SK-N-SH (cell line): ENCODE results near the gene KLK14. TPM values are rescaled to one million over a fixed set of nuclear protein-coding genes. Genes with fewer than 3 reads are reported as not detected.

Experiments
- CTCF ChIA-PET: fragments of 300-600, 350-600 bp; formaldehyde crosslinking; extraction: SDS; loops from one replicate; lab custom pipeline; 2021; lab: Yijun Ruan, JAX
- POLR2A ChIA-PET: fragments of 350-600 bp; sonication (Branson Sonifier 250); formaldehyde crosslinking; extraction: SDS; loops from one replicate; lab custom pipeline; 2020; ENCODE audit warnings: antibody characterized with exemption, inconsistent platforms; lab: Yijun Ruan, JAX
- DNase-seq: peaks from one replicate; pipeline ENCODE4 v3.0.0; 2012
- H2AFZ ChIP-seq: fragments of 200-600 bp; sonication (generic); 2 replicates; pipeline ENCODE4 v1.8.1; 2016; ENCODE audit warnings: antibody characterized with exemption, mild to moderate bottlenecking, low read depth
- H3F3A ChIP-seq: fragments of 200-600 bp; sonication (generic); replicated peaks from 2 replicates; pipeline ENCODE3; 2016; ENCODE audit warnings: antibody characterized with exemption, mild to moderate bottlenecking; ENCODE audit not compliant: insufficient read depth
- H3K27ac ChIP-seq, 2 experiments: fragments of 200-500 bp in 1 of 2; fragments of 200-600 bp in 1 of 2; sonication (Bioruptor generic) in 1 of 2; sonication (generic), shearing (Covaris generic) in 1 of 2; 2 replicates each; pipeline versions ENCODE4 v1.5.1 to v1.6.1; 2014 to 2016; ENCODE audit warnings: low read depth in 2 of 2, inconsistent platforms in 1 of 2, low read length in 1 of 2, mild to moderate bottlenecking in 1 of 2, mixed read lengths in 1 of 2
- H3K27me3 ChIP-seq: fragments of 200-600 bp; sonication (generic), shearing (Covaris generic); 2 replicates; pipeline ENCODE4 v1.6.1; 2016; ENCODE audit warnings: mixed run types; ENCODE audit not compliant: insufficient read depth
- H3K36me3 ChIP-seq, 2 experiments: fragments of 200-500 bp in 1 of 2; fragments of 200-600 bp in 1 of 2; sonication (Bioruptor generic) in 1 of 2; sonication (generic) in 1 of 2; replicated peaks in 1 of 2; 2 replicates each; pipeline versions ENCODE3 to v1.5.1; 2014 to 2016; ENCODE audit warnings: low read length in 1 of 2, mild to moderate bottlenecking in 1 of 2; ENCODE audit not compliant: insufficient read depth in 2 of 2, control insufficient read depth in 1 of 2
- H3K4me1 ChIP-seq, 2 experiments: fragments of 200-500 bp in 1 of 2; fragments of 200-600 bp in 1 of 2; sonication (Bioruptor generic) in 1 of 2; sonication (generic), shearing (Covaris generic) in 1 of 2; 2 replicates each; pipeline versions ENCODE4 v1.5.1 to v1.6.1; 2014 to 2016; ENCODE audit warnings: low read depth in 1 of 2, low read length in 1 of 2, mixed run types in 1 of 2; ENCODE audit not compliant: insufficient read depth in 2 of 2, control insufficient read depth in 1 of 2
- H3K4me2 ChIP-seq: fragments of 200-600 bp; sonication (generic), shearing (Covaris generic); 2 replicates; pipeline ENCODE4 v1.6.1; 2017; ENCODE audit warnings: mixed run types
- H3K4me3 ChIP-seq, 2 experiments: fragments of 200-500 bp in 1 of 2; fragments of 200-600 bp in 1 of 2; sonication (Bioruptor generic) in 1 of 2; sonication (generic), shearing (Covaris generic) in 1 of 2; 2 replicates each; pipeline versions ENCODE4 v1.5.1 to v1.8.1; 2014 to 2016; ENCODE audit warnings: low read depth in 2 of 2, inconsistent platforms in 1 of 2, low read length in 1 of 2, mild to moderate bottlenecking in 1 of 2, mixed read lengths in 1 of 2, moderate library complexity in 1 of 2
- H3K79me2 ChIP-seq: fragments of 200-600 bp; sonication (generic); 2 replicates; pipeline ENCODE4 v1.8.1; 2017; ENCODE audit warnings: mild to moderate bottlenecking; ENCODE audit not compliant: insufficient read depth
- H3K9ac ChIP-seq: fragments of 200-600 bp; sonication (generic); 2 replicates; pipeline ENCODE4 v1.6.1; 2017; ENCODE audit warnings: mixed run types
- H3K9me2 ChIP-seq: fragments of 200-600 bp; sonication (generic); 2 replicates; pipeline ENCODE4 v1.6.1; 2017; ENCODE audit warnings: mixed run types
- H3K9me3 ChIP-seq: fragments of 200-600 bp; sonication (generic); 2 replicates; pipeline ENCODE4 v1.6.1; 2017; ENCODE audit warnings: mixed run types, mild to moderate bottlenecking, moderate library complexity
- H4K20me1 ChIP-seq: fragments of 200-600 bp; sonication (generic); 2 replicates; pipeline ENCODE4 v1.6.1; 2017; ENCODE audit warnings: mild to moderate bottlenecking, mixed run types; ENCODE audit not compliant: insufficient read depth
- CHD2 ChIP-seq: fragments of 150-350 bp; IDR thresholded peaks from 2 replicates; pipeline ENCODE4 v1.6.1; 2018; ENCODE audit warnings: low read length; ENCODE audit not compliant: partially characterized antibody
- CTCF ChIP-seq: fragments of 200-600 bp; sonication (generic); IDR thresholded peaks from 2 replicates; pipeline ENCODE4 v1.6.1; 2017; ENCODE audit warnings: antibody characterized with exemption, mild to moderate bottlenecking, moderate library complexity
- ELF1 ChIP-seq: IDR thresholded peaks from 2 replicates; pipeline ENCODE4 v1.4.0; 2012
- EZH2phosphoT487 ChIP-seq: fragments of 200-600 bp; sonication (generic); IDR thresholded peaks from 2 replicates; pipeline ENCODE4 v1.6.1; 2017; ENCODE audit warnings: low read depth, mixed run types, mild to moderate bottlenecking, antibody characterized with exemption, moderate library complexity, borderline replicate concordance
- FOXJ3 ChIP-seq: sonication (generic); formaldehyde crosslinking; IDR thresholded peaks from 2 replicates; pipeline ENCODE4 v1.5.1; 2020; ENCODE audit warnings: mild to moderate bottlenecking, missing genetic modification reagents
- GABPA ChIP-seq: IDR thresholded peaks from 2 replicates; pipeline ENCODE4 v1.4.0; 2012; ENCODE audit warnings: low read depth, mild to moderate bottlenecking
- GATA2 ChIP-seq: sonication (generic); formaldehyde crosslinking; IDR thresholded peaks from 2 replicates; pipeline ENCODE4 v1.5.0; 2020; ENCODE audit warnings: mild to moderate bottlenecking, missing genetic modification reagents
- JUND ChIP-seq: IDR thresholded peaks from 2 replicates; pipeline ENCODE4 v1.4.0; 2012
- MEF2A ChIP-seq: IDR thresholded peaks from 2 replicates; pipeline ENCODE4 v1.4.0; 2012; ENCODE audit warnings: low read depth, borderline replicate concordance
- NRF1 ChIP-seq: IDR thresholded peaks from 2 replicates; pipeline ENCODE4 v1.6.1; 2012; ENCODE audit warnings: low read depth, mild to moderate bottlenecking, low read length
- POLR2AphosphoS5 ChIP-seq: IDR thresholded peaks from 2 replicates; pipeline ENCODE4 v1.6.1; 2012; ENCODE audit warnings: low read depth, low read length
- RCOR1 ChIP-seq: fragments of 150-350 bp; IDR thresholded peaks from 2 replicates; pipeline ENCODE4 v1.6.1; 2017; ENCODE audit warnings: antibody characterized with exemption, low read length
- RFX5 ChIP-seq: IDR thresholded peaks from 2 replicates; pipeline ENCODE4 v1.6.1; 2012; ENCODE audit warnings: mild to moderate bottlenecking, improper control_type of control experiment, low read length
- RXRA ChIP-seq: IDR thresholded peaks from 2 replicates; pipeline ENCODE4 v1.4.0; 2012; ENCODE audit warnings: low read depth, mild to moderate bottlenecking, borderline replicate concordance
- SIN3A ChIP-seq: IDR thresholded peaks from 2 replicates; pipeline ENCODE4 v1.6.1; 2012; ENCODE audit warnings: low read depth, mild to moderate bottlenecking, low read length, moderate library complexity, borderline replicate concordance
- SMC3 ChIP-seq: IDR thresholded peaks from 2 replicates; pipeline ENCODE4 v1.6.1; 2012; ENCODE audit warnings: low read depth, low read length, improper control_type of control experiment
- TCF12 ChIP-seq: IDR thresholded peaks from 2 replicates; pipeline ENCODE4 v1.4.0; 2012
- USF1 ChIP-seq: IDR thresholded peaks from 2 replicates; pipeline ENCODE4 v1.4.0; 2012; ENCODE audit warnings: low read depth, borderline replicate concordance
- USF2 ChIP-seq: fragments of 150-350 bp; IDR thresholded peaks from 2 replicates; pipeline ENCODE4 v1.6.1; 2017; ENCODE audit warnings: antibody characterized with exemption, low read length, low read depth, borderline replicate concordance
- YY1 ChIP-seq: IDR thresholded peaks from 2 replicates; pipeline ENCODE4 v1.4.0; 2012; ENCODE audit warnings: low read depth, mild to moderate bottlenecking
- WGBS: methylation state at CpG from one replicate; pipeline ENCODE4 v1.1.6; 2017; ENCODE audit warnings: low lambda C conversion rate; 5-methylcytosine and 5-hydroxymethylcytosine counted together
- polyA plus RNA-seq, 3 experiments: library from polyadenylated mRNA; depleted of rRNA; stranded (reverse); fragments of >200 nt; gene quantifications; 2 replicates each; pipeline ENCODE4 v1.2.3, GENCODE V29; 2012

KLK14 gene
- polyA plus RNA-seq, 1 of the 3 experiments (the other 2 are of a cell fraction) = 0.26 TPM

GRCh38 chr19:51065221-51065960 is 17.3 kb downstream of the KLK14 start:
- Histone ChIP-seq H3K4me3 (no peak overlapping the region), H3K4me2 (no peak overlapping the region), H3F3A (no peaks in the 10 kb centered on the region), H4K20me1 (no peaks in the 10 kb centered on the region), H3K27ac (no peak overlapping the region), H3K4me1 (no peaks in the 10 kb centered on the region), H3K27me3 (peaks cover 65% of the 10 kb centered on the region; the same call in 1 of the 2 replicates), H3K9ac (no peak overlapping the region), H2AFZ (no peak overlapping the region), H3K9me3 (no peaks in the 10 kb centered on the region), H3K9me2 (no peaks in the 10 kb centered on the region), H3K36me3 (no peaks in the 10 kb centered on the region), H3K79me2 (no peaks in the 10 kb centered on the region)
- ChIA-PET CTCF (interaction anchor here (1.0 kb wide), 1 partner anchor 11 kb away, joined by 4 read pairs; no protein-coding TSS in a partner anchor), POLR2A (no interaction called here)
- 17% methylated on average over 19 of the region's 25 CpGs for WGBS
- no peak for DNase-seq
- TF ChIP-seq EZH2phosphoT487 (no peak), CHD2 (no peak), SIN3A (no peak), FOXJ3 (CRISPR knock-in tag) (no peak), TCF12 (no peak), GATA2 (no peak), POLR2AphosphoS5 (no peak), RFX5 (no peak), CTCF (no peak), USF1 (no peak), USF2 (no peak), ELF1 (no peak), NRF1 (no peak), RXRA (no peak), YY1 (no peak), MEF2A (no peak), JUND (no peak), SMC3 (no peak), GABPA (no peak), RCOR1 (no peak)
